Activated CD4-positive, CD25-positive, alpha-beta regulatory T cell treated with anti-CD3 and anti-CD28 coated beads, Interleukin-2, amount 50 U/mL, for 16 hours (primary cell): Measurements from ENCODE around the gene NDST3.
"Not testable (repeated sequence)": the region's sequence is repeated elsewhere in the genome, so short reads cannot be mapped to it uniquely, and the experiment has no call there.

ENCODE experiments used
- DNase-seq: peaks from one replicate; pipeline ENCODE4 v3.0.0-alpha.2; 2020; ENCODE audit warnings: low read depth, low spot score

Gene NDST3

DNA sequence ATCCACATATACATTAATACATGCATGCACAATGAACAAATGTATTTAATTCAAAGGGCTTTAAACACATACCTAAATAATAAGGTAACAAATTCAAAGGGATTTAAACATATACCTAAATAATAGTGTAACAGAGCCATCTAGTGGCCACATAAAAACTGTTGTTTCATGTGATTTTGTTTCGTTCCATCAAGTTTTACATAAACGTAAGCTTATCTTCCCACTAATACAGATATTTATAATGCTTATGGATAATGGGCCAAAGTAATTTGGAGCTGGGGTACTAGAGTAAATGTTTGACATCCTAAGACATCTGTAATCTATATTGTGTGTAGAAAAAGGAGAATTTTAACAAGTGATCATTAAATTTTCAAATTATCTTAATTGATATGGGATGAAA is 236.2 kb downstream of the NDST3 start:
- no peak for DNase-seq

DNA sequence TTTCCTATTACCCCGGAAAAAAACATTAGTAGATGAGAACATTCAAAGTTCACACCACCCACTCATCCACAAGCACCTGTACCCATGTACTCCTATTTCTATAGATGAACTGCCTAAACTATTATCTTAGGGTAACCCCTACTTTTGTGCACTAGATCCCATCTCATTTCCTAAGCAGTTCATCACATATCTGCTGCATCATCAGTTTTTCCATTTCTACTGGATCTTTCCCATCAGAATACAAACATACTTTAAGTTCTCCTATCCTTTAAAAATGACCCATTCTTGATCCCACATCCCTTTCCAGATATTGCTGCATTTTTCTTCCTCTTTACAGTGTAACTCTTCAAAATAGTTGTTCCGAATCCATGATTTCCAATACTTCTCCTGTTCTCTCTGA is 237.5 kb downstream of the NDST3 start:
- DNase-seq: no peak

DNA sequence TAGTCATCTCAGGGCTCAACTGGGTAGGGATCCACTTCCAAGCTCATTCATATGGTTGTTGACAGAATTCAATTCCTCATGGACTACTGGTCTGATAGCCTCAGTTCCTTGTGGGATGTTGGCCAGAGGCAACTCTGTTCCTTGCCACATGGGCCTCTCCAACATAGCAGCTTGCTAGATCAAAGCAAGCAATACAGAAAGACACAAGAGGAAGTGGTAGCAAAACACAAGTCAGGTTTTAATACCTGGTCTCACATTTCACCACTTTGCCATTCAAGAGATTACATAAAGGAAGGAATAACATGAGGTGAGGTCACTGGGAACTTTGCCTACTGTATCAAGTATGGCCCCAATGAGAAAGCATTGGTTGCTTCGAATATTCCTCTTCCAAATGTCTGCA is 239.4 kb downstream of the NDST3 start:
- DNase-seq: no peak

DNA sequence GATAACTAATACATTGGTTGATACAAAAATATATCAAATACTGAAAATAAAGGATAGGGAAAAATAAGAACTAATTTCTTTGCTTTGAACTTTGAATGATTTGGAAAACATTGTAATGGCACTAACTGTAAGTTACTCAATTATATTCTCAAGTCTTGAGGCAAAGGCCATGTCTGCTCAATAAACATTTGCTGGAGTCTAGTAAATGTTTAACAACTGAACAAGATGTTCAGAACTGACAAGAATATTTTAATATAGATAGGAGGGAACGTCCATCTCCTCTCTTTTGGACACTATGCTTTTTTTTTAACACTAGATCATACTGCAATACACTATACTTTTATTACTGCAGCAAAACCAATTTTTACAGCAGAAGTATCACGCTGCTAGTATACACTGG is 242.3 kb downstream of the NDST3 start:
- DNase-seq: no peak

GRCh38 chr4:118277243-118277642 is 243.0 kb downstream of the NDST3 start:
- DNase-seq: no peak

GRCh38 chr4:118278473-118279274 is 244.4 kb downstream of the NDST3 start:
- DNase-seq: peak; percentile 98

DNA sequence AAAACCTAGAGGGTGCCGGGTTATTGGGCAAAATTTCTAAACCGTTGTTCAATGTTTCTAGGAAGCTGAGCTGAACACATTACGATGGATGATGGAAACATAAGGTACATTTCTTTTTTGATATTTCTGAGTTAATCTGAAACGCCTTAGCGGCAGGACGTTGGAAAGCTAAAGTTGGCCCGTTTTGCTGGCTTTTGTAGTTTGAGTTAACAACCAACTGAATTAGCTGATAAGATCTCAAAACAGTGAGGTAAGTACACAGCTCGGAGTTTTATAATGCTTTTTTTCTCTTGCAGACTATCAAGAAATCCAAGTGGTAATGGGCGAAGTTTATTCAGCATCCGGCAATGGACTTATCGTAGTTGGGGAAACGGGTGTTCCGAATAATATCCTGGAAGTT is 245.0 kb downstream of the NDST3 start:
- DNase-seq: no peak

DNA sequence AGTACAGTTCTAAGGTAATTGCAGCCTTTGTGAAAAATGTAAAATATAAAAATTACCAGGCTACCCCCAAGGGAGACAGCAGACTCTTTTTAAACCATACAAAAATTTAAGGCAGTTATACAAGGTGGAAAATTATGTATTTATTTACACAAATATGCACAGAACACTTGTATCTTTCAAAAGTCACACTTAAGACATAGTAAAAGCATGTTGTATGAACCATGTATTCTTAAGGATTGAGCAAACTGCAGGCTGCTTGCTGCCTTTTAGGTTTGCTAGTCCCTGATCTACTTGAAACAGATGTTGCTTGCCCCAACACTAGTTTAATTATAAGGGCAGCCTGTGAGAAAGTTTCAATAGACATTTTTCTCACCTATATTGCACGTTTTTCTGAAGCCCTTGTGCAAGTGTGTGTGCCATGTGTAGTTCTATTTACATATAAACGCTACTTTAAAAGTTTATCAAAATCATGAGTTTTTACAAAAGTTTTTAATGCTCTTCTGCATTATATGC is 245.7 kb downstream of the NDST3 start:
- DNase-seq: no peak

DNA sequence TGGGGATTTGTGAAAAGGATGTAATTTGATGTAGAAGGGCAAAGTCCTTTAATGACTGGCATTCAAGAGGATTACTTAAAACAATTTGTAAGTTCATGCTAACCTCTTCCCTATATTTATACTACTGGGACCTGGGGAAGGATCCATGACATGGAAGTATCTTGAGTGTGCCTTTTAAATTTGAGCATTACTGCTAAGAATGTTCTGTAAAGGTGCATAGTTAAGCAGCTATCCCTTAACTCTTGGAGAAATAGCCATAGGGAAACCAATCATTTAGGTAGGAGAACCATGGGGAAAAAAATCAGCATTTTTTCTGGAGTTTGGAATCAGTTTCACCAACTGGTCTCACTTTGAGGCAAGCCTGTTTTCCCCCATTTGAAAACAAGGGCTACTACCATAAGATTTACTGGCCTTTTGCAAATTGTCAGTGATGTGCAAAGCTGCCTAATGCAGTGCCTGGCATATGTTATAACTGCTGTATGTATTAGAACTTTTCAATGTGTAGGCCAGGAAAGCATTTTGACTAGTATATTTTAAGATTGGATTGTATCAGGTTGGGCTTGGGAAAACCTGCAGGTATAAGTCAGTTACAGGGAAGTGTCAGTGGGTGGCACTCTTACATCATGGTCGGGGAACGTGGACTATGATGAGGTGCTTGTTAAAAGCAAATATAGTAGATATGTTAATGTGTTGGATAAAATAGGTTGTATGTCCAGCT is 246.4 kb downstream of the NDST3 start:
- no peak for DNase-seq

GRCh38 chr4:118281611-118282442 is 247.5 kb downstream of the NDST3 start:
- no peak for DNase-seq

DNA sequence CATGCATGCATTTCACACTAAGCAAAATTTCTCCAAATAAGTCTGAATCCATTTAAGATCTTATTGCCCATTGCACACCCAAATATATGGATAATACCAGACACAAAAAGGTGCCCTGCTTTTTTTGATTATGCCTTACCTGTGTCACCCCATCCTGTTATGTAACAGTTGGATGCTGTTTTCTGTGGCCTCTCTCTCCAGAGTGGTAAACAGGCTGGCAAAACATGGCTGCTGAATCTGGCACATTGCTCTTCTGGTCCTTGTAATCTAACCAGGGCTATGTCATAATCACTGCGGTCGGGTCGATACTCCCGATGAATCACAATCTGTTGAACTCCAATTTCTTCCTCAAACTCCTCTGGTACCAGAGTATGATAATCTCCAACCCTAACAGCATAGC is 248.4 kb downstream of the NDST3 start:
- no peak for DNase-seq

DNA sequence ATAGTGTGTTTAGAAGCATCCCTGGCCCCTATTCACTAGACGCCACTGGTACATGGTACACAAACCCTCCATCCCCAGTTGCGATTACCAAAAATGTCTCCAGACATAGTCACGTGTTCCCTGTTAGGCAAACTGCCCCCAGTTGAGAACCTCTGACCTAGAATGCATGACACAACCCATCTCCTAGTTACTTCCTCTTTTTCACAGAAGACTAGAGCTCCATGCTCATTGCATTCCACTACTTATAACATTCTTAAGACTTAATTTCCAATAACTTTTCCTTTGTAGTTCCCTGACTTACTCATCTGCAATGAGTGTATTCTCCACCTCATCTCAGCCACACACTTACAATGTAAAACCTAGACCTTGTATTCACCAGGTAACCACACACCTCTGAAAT is 249.9 kb downstream of the NDST3 start:
- DNase-seq: no peak

GRCh38 chr4:118285931-118286330 is 251.6 kb downstream of the NDST3 start:
- no peak for DNase-seq

- DNase-seq: no peak
These were observed 252.4 kb downstream of the NDST3 start for GRCh38 chr4:118286685-118287084.

DNA sequence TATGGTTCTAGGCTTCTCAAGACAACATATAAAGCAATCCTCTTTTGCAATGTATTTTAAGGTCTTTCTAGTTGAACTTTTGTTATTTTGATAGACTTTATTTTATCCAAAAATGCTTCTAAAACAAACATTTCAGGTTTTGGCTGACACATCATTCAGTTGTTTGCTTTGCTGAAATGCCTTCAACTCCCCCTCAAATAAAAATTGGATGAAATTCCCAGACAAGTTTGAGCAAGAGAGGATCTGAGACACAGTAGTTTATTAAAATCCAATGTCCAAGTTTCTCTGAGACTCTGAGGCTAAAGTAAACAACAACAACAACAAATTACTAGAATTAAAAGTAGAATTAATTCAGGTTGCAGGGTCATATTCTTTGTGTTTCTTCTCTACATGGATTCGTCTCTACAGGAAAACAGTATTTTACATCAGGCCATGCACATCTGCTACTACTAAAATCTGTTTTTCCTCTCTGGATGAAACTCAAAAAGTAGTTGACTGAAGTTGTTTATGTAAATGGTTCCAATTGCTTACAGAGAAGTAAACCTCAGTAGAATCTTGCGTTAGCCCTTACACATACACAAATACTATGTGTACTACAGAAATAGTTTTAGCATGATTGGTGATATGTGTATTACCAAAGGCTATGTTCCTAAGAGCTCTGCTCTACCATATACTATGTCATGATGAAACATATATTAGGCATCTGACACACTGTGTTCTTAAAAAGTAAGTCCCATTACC is 253.6 kb downstream of the NDST3 start:
- no peak for DNase-seq

DNA sequence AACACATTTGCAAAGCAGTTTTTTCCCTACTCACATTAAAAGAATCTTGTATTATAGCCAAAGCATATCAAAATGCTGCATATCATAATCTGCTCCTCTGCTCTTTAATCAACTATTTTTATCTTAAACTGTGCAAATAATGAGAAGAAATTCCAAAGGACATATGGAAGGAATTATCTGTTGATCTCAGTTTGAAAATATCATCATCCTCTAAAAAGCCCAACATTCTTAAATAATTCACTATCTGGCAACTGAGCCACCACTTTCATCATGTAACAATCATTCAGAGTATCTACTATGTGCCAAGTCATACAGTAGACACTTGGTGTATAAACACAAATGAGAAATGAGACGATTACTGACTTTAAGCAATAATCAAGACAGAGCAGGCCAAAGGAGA is 255.5 kb downstream of the NDST3 start:
- no peak for DNase-seq

- DNase-seq: no peak
These were observed 256.7 kb downstream of the NDST3 start for GRCh38 chr4:118290951-118291350.

DNA sequence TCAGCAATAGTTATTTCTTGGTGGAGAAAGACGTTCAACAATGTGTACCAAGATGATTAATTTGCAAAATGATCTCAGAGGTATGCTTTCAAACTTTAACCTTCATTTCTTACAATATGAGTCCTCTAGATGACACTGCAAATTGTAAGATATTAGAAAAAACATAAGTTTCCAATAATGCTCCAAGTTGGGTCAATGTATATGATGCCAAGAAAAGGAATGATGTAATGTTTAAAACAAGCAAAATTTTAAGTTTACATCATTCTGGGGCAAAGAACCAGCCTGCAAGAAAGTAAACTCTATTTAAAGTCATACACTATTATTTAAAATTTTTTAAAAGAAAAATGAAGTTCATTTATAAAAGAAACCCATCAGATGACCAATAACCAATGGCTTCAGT is 262.4 kb downstream of the NDST3 start:
- DNase-seq: no peak

GRCh38 chr4:118299619-118300018 is 265.3 kb downstream of the NDST3 start:
- DNase-seq: not testable (repeated sequence)

GRCh38 chr4:118307643-118308042 is 273.4 kb downstream of the NDST3 start:
- DNase-seq: no peak
